A549 treated with CORT108297 at 1 μM for 4 hours (cell line): ENCODE results near the gene GORASP1. TPM values are rescaled to one million over a fixed set of nuclear protein-coding genes. Genes with fewer than 3 reads are reported as not detected.

Source experiments
- total RNA-seq: library from RNA; stranded (reverse); fragments of 200-300 nt; extraction: Qiagen RNA extraction; gene quantifications from 5 replicates; pipeline ENCODE4 v1.2.3, GENCODE V29; 2022

Gene GORASP1
- total RNA-seq: 26.6 to 36.7 TPM (median 34.9 TPM) in 5 replicates

GRCh38 chr3:39107388-39108199 lies at the start of gene GORASP1, which contains the start of gene TTC21A:
GORASP1 (minus strand) TSS chr3:39107627; CDS start chr3:39107541, 86 bp downstream.
TTC21A (plus strand) TSS chr3:39107680; CDS start chr3:39107838, 158 bp downstream.

DNA sequence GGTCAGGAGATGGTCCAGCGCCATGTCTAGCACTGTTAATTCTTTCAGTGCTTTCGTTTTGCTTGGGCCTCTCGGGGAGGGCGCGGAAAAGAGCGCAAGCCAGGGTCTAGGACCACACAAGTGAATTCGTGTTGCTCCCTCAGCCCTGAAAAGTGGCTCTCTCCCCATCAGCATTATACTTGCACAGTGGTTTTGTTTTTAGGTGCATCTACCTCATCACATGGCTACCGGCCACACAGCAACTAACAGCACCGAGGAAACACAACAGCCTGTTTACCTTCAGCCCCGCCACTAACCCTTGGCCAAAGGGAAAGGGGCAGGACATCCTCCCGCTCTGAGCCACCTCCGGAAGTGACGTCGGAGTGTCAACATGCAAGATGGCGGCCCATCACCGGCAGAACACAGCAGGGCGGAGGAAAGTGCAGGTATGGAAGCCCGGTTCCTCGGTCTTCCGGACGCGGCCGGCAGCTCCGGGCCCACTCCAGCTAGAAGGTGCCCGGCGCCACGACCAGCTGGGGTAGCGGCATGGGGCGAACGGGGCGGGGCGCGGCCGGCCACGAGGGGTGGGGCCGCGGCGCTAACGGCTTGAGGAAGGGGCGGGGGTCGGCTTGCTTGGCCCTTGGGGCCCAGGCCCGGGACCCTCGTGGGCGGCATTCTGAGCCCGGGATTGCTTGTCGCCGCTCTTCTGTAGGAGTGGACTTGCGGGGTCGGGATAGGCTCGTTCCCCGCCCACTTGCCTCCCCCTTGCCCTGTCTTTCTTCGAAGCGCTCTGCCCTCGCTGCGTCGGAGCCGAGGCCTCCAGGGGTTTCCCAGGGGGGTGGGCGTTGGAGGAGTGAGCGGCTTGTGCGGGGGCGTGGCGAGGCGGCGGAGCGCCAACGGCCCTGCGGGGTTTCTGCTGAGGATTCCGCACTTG lies 55.5 kb downstream of the GORASP1 start, which contains the start of the genes SCN11A and WDR48:
Gene SCN11A, minus strand, starts transcription at position 296 of the 913 bp plus-strand sequence. CDS start 101,582 bp downstream, outside the sequence.
Gene WDR48, plus strand, starts transcription at position 368 of the 913 bp plus-strand sequence. Its CDS starts 10 bp downstream, at position 378.

Other genes starting within 250 kb of the GORASP1 start
- 0.01 TPM in 2 of 5 replicates, not detected in the others for gene SCN11A, start 55.7 kb downstream of the GORASP1 start, total RNA-seq
- gene WDR48, start 55.6 kb downstream of the GORASP1 start, total RNA-seq: 19.4 to 24.0 TPM (median 22.1 TPM) in 5 replicates
- 0.91 to 2.8 TPM (median 1.9 TPM) in 5 replicates for gene TTC21A, start 53 bp upstream of the GORASP1 start, total RNA-seq
- 14.2 to 24.6 TPM (median 18.0 TPM) in 5 replicates for gene CSRNP1, start 46.0 kb upstream of the GORASP1 start, total RNA-seq
- gene XIRP1, start 85.0 kb upstream of the GORASP1 start, total RNA-seq: 0.02 to 0.07 TPM (median 0.04 TPM) in 5 replicates
- gene CX3CR1, start 172.4 kb upstream of the GORASP1 start, total RNA-seq: 0.05 to 0.12 TPM (median 0.05 TPM) in 3 of 5 replicates, not detected in the others
- not detected in 5 replicates for gene CCR8, start 222.1 kb upstream of the GORASP1 start, total RNA-seq